WI38 (cell line): Measurements from ENCODE around the gene CNIH2.

Source experiments
- H3K4me3 ChIP-seq: 2 replicates; pipeline ENCODE4 v1.5.1; 2011; ENCODE audit warnings: low read depth, mild to moderate bottlenecking, control low read depth, low read length
- CTCF ChIP-seq: IDR thresholded peaks from 2 replicates; pipeline ENCODE4 v1.5.1; 2012; ENCODE audit warnings: low read depth, mild to moderate bottlenecking, control low read depth, low read length

The CNIH2 gene

GRCh38 chr11:66329165-66329673 lies 51.2 kb downstream of the CNIH2 start:
- no peak overlapping the region for H3K4me3 ChIP-seq
- no peak for TF ChIP-seq CTCF

GRCh38 chr11:66330931-66331330 lies 53.0 kb downstream of the CNIH2 start:
- no peak for TF ChIP-seq CTCF
- no peak overlapping the region for H3K4me3 ChIP-seq

- no peak overlapping the region for H3K4me3 ChIP-seq
Observed at GRCh38 chr11:66331542-66332370, 53.8 kb downstream of the CNIH2 start.

GRCh38 chr11:66332371-66333219 lies 54.6 kb downstream of the CNIH2 start:
- no peak overlapping the region for H3K4me3 ChIP-seq
- no peak for TF ChIP-seq CTCF

More at GRCh38 chr11:66331542-66332370, 53.8 kb downstream of the CNIH2 start:
- no peak for TF ChIP-seq CTCF

GRCh38 chr11:66333220-66333877 lies 55.4 kb downstream of the CNIH2 start:
- no peak overlapping the region for H3K4me3 ChIP-seq
- TF ChIP-seq CTCF, result no peak
